OCI-LY3 (cell line): ENCODE measurements around the gene GZMA.

Experiments used
- H2AFZ ChIP-seq: fragments of 200-600, 300-600 bp; shearing (Covaris generic); 2 replicates; pipeline ENCODE4 v1.6.0; 2014; ENCODE audit warnings: antibody characterized with exemption, low read depth, low read length
- H3K27ac ChIP-seq: fragments of 200-600, 300-600 bp; sonication (generic); 2 replicates; pipeline ENCODE4 v1.5.1; 2014; ENCODE audit warnings: mild to moderate bottlenecking, low read length, moderate library complexity, mixed read lengths
- H3K27me3 ChIP-seq: fragments of 200-600, 300-600 bp; sonication (generic); 2 replicates; pipeline ENCODE4 v1.6.1; 2014; ENCODE audit warnings: low read depth, low read length, mixed read lengths
- H3K36me3 ChIP-seq: fragments of 200-600, 300-600 bp; sonication (generic); replicated peaks from 2 replicates; pipeline ENCODE3; 2014; ENCODE audit warnings: low read depth, low read length, mixed read lengths
- H3K4me1 ChIP-seq: fragments of 300-600, 200-600 bp; sonication (generic); 2 replicates; pipeline ENCODE4 v1.6.1; 2014; ENCODE audit warnings: low read length, mixed read lengths
- H3K4me2 ChIP-seq: fragments of 200-600, 300-600 bp; sonication (generic); 2 replicates; pipeline ENCODE4 v1.6.1; 2014; ENCODE audit warnings: low read length, mixed read lengths
- H3K4me3 ChIP-seq: fragments of 300-600, 200-600 bp; sonication (generic); 2 replicates; pipeline ENCODE4 v1.5.1; 2014; ENCODE audit warnings: antibody characterized with exemption, mild to moderate bottlenecking, low read length, moderate library complexity
- H3K79me2 ChIP-seq: fragments of 300-600, 200-600 bp; shearing (Covaris generic); 2 replicates; pipeline ENCODE4 v1.6.1; 2014; ENCODE audit warnings: mild to moderate bottlenecking, low read length, mixed read lengths
- H3K9ac ChIP-seq: fragments of 300-600, 200-600 bp; shearing (Covaris generic); 2 replicates; pipeline ENCODE4 v1.6.0; 2014; ENCODE audit warnings: mild to moderate bottlenecking, low read length, moderate library complexity
- H3K9me3 ChIP-seq: fragments of 200-600, 300-600 bp; shearing (Covaris generic); 2 replicates; pipeline ENCODE4 v1.6.1; 2014; ENCODE audit warnings: low read length, mixed read lengths; ENCODE audit not compliant: insufficient read depth
- H4K20me1 ChIP-seq: fragments of 200-600, 300-600 bp; sonication (generic); 2 replicates; pipeline ENCODE4 v1.6.1; 2016; ENCODE audit warnings: low read length, mixed read lengths; ENCODE audit not compliant: insufficient read depth
- EZH2phosphoT487 ChIP-seq: fragments of 200-600 bp; shearing (Covaris generic); IDR thresholded peaks from 2 replicates; pipeline ENCODE4 v1.6.1; 2018; ENCODE audit warnings: antibody characterized with exemption, mixed run types, low read depth
- TF ChIP-seq, protein P1 (sequence below): fragments of 200-600, 300-600 bp; sonication (generic); IDR thresholded peaks from 2 replicates; pipeline ENCODE4 v1.5.1; 2014; ENCODE audit warnings: antibody characterized with exemption, low read length, low read depth

The GZMA gene

GRCh38 chr5:55102348-55102747, at the start of gene GZMA:
GZMA (plus strand) TSS chr5:55102646; CDS start chr5:55102683, 37 bp downstream.
- Histone ChIP-seq H3K4me3 (no peak within 1 kb of the TSS), H3K4me1 (peaks cover 9% of the 10 kb centered on the region; the same call in 1 of the 2 replicates), H3K9me3 (no peaks in the 10 kb centered on the region), H3K9ac (no peak within 1 kb of the TSS), H3K27ac (no peak within 1 kb of the TSS), H3K4me2 (no peak within 1 kb of the TSS; the same call in 1 of the 2 replicates), H3K79me2 (no peaks in the 10 kb centered on the region), H3K27me3 (no peaks in the 10 kb centered on the region), H4K20me1 (no peaks in the 10 kb centered on the region), H3K36me3 (no peaks in the 10 kb centered on the region), H2AFZ (no peak within 1 kb of the TSS)
- no peak for TF ChIP-seq EZH2phosphoT487
- TF ChIP-seq, protein P1, sequence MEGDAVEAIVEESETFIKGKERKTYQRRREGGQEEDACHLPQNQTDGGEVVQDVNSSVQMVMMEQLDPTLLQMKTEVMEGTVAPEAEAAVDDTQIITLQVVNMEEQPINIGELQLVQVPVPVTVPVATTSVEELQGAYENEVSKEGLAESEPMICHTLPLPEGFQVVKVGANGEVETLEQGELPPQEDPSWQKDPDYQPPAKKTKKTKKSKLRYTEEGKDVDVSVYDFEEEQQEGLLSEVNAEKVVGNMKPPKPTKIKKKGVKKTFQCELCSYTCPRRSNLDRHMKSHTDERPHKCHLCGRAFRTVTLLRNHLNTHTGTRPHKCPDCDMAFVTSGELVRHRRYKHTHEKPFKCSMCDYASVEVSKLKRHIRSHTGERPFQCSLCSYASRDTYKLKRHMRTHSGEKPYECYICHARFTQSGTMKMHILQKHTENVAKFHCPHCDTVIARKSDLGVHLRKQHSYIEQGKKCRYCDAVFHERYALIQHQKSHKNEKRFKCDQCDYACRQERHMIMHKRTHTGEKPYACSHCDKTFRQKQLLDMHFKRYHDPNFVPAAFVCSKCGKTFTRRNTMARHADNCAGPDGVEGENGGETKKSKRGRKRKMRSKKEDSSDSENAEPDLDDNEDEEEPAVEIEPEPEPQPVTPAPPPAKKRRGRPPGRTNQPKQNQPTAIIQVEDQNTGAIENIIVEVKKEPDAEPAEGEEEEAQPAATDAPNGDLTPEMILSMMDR, result no peak

GRCh38 chr5:55055183-55055582, 47.3 kb upstream of the GZMA start:
- H3K9me3 ChIP-seq, result no peaks in the 10 kb centered on the region; the same call in 1 of the 2 replicates
- 0 out of 2 replicates have a peak, but pooled peaks cover 3% of the 10 kb centered on the region for H3K27me3 ChIP-seq
- H2AFZ ChIP-seq, result no peak overlapping the region
- no peaks in the 10 kb centered on the region for H3K79me2 ChIP-seq
- H4K20me1 ChIP-seq, result no peaks in the 10 kb centered on the region
- peaks cover 4% of the 10 kb centered on the region for H3K4me1 ChIP-seq
- H3K4me2 ChIP-seq, result no peak overlapping the region
- H3K27ac ChIP-seq, result no peak overlapping the region
- H3K4me3 ChIP-seq, result no peak overlapping the region
- H3K9ac ChIP-seq, result no peak overlapping the region
- no peaks in the 10 kb centered on the region for H3K36me3 ChIP-seq
- TF ChIP-seq, protein P1, result no peak
- no peak for TF ChIP-seq EZH2phosphoT487

DNA sequence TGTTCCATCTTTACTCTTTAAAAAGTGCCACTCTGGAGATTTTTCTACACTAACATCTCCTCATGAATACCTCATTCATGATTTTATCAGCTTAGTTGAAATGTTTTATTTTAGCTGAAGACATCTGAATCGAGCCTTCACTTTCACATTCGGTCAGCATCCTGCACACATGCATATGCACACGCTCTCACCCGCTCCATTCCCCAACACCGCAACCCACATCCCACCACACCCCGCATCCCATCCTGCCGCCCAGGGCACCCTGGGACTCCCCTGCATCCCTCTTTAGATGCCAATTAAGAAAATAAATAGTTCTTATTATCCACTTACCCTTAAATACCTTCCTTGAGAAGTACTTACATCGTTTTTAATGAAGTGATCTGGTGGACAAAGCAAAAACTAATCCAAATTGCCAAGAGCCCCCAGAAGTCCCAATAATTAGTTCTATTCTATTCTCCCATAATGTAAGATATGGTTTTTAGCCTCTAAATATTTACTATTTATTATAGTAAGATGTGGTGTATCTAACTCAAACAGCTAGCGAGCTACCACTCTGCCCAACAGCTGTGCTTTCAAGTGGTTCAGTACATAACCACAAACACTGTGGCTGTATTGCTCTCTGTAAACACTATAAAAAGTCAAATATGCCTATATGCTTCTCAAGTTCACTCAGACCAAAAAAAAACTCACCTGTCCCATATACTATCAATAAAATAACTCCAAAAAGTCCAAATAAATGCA, 40.2 kb upstream of the GZMA start:
- Histone ChIP-seq H3K9ac (no peak overlapping the region), H3K4me2 (peak overlapping the region; percentile 9; the same call in 1 of the 2 replicates), H3K79me2 (no peaks in the 10 kb centered on the region), H2AFZ (no peak overlapping the region), H3K27ac (no peak overlapping the region), H3K36me3 (no peaks in the 10 kb centered on the region), H3K9me3 (no peaks in the 10 kb centered on the region; the same call in 1 of the 2 replicates), H4K20me1 (no peaks in the 10 kb centered on the region), H3K27me3 (0 out of 2 replicates have a peak, but pooled peaks cover 3% of the 10 kb centered on the region), H3K4me1 (peaks cover 2% of the 10 kb centered on the region), H3K4me3 (no peak overlapping the region)
- TF ChIP-seq, protein P1, result no peak
- no peak for TF ChIP-seq EZH2phosphoT487

DNA sequence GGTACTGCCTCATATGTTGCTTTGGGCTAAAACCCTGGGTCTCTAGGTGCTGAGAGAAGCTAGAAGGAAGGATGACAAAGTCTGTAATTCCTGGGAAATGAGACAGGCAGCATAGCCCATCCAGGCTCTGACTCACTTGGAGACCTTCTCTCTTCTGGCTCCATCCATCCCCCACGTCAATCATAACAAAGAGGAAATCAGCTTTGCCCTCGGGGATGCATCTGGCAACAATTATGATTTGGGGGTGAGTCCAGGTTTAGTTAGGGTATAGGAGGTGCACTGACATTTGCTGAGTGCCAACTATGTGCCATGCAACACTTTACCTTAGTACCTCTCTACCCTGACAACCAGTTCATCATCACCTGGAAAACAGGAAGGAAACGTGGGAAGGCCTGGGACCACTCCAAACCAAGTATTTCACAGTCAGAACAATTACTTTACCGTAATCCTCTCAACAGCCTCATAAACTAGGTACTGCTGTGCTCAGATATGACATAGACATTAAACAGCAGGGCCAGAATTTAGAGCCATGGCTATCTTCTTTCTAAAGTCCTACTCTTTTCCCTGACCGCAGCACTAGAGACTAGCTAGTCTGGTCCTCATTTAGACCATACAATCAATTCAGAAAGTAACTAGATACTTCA, 39.1 kb upstream of the GZMA start:
- Histone ChIP-seq H3K4me2 (no peak overlapping the region), H3K27me3 (0 out of 2 replicates have a peak, but pooled peaks cover 1% of the 10 kb centered on the region), H3K4me3 (no peak overlapping the region), H3K9me3 (no peaks in the 10 kb centered on the region; the same call in 1 of the 2 replicates), H3K4me1 (no peaks in the 10 kb centered on the region), H3K9ac (no peak overlapping the region), H3K79me2 (no peaks in the 10 kb centered on the region), H3K27ac (no peak overlapping the region), H2AFZ (no peak overlapping the region), H3K36me3 (no peaks in the 10 kb centered on the region), H4K20me1 (no peaks in the 10 kb centered on the region)
- no peak for TF ChIP-seq EZH2phosphoT487
- TF ChIP-seq, protein P1, result no peak
